K562 (cell line): Measurements from ENCODE around the gene ATP6V1G1. TPM values are rescaled to one million over a fixed set of nuclear protein-coding genes. Genes with fewer than 3 reads are reported as not detected.

ENCODE experiments used
- ATAC-seq: fragments of 200-7000 bp; cut with Tn5 transposase; 3 replicates; pipeline ENCODE4 v1.9.1; 2020; ENCODE audit warnings: moderate library complexity
- BruUV-seq: library from RNA; stranded (reverse); fragments of 400-500 nt; replicated peaks from 2 replicates; lab custom pipeline; 2021; lab: Mats Ljungman, UMichigan
- CTCF ChIA-PET: fragments of 300-600 bp; formaldehyde crosslinking; extraction: SDS; loops from one replicate; lab custom pipeline; 2021; ENCODE audit warnings: low intra/inter-chr PET ratio; lab: Yijun Ruan, JAX
- POLR2A ChIA-PET: fragments of 300-600, 350-650 bp; sonication (Branson Sonifier 250); formaldehyde crosslinking; extraction: SDS; loops from one replicate; lab custom pipeline; 2021; ENCODE audit warnings: antibody characterized with exemption, inconsistent platforms; lab: Yijun Ruan, JAX
- DNase-seq, 4 experiments: peaks; one replicate each; pipeline versions ENCODE4 v3.0.0 to v3.0.0-alpha.2; 2011 to 2018; ENCODE audit warnings: low spot score in 3 of 4, mixed read lengths in 3 of 4; ENCODE audit errors: extremely low read depth in 1 of 4
- FAIRE-seq: peaks from 2 replicates; lab custom pipeline; 2011; peaks lifted over from hg19 to GRCh38; lab: Jason Lieb, UNC
- H2AFZ ChIP-seq: 2 replicates; pipeline ENCODE4 v1.6.0; 2011; ENCODE audit warnings: low read depth, low read length, control low read depth, inconsistent platforms
- H3K27ac ChIP-seq: fragments of 200-600 bp; 3 replicates; pipeline ENCODE4 v1.8.0; 2011; ENCODE audit warnings: low read depth, mild to moderate bottlenecking, control low read depth, inconsistent platforms, low read length, moderate library complexity, mixed read lengths; ENCODE audit errors: extremely low read depth
- H3K27me3 ChIP-seq, 2 experiments: fragments of 300-600 bp in 1 of 2; 2 replicates in 1 of 2; 3 replicates in 1 of 2; pipeline versions ENCODE4 v1.6.0 to v1.8.0; 2011; ENCODE audit warnings: inconsistent platforms in 2 of 2, low read length in 2 of 2, mild to moderate bottlenecking in 1 of 2, mixed read lengths in 1 of 2, moderate library complexity in 1 of 2; ENCODE audit not compliant: control insufficient read depth in 2 of 2, insufficient read depth in 2 of 2
- H3K36me3 ChIP-seq: fragments of 300-600 bp; 3 replicates; pipeline ENCODE4 v1.8.0; 2011; ENCODE audit warnings: mild to moderate bottlenecking, low read length, inconsistent platforms; ENCODE audit not compliant: control insufficient read depth, insufficient read depth
- H3K4me1 ChIP-seq, 2 experiments: fragments of 200-600 bp in 1 of 2; replicated peaks in 1 of 2; 2 replicates in 1 of 2; 3 replicates in 1 of 2; pipeline versions ENCODE4 v1.5.1 to v1.8.0; 2011; ENCODE audit warnings: inconsistent platforms in 2 of 2, low read length in 2 of 2, mild to moderate bottlenecking in 1 of 2, mixed read lengths in 1 of 2, moderate library complexity in 1 of 2; ENCODE audit not compliant: control insufficient read depth in 2 of 2, insufficient read depth in 2 of 2
- H3K4me2 ChIP-seq: 2 replicates; pipeline ENCODE4 v1.6.1; 2011; ENCODE audit warnings: low read length, control low read depth, inconsistent platforms, mixed read lengths; ENCODE audit not compliant: insufficient read depth
- H3K4me3 ChIP-seq: fragments of 200-600 bp; sonication (generic), shearing (Covaris generic); 2 replicates; pipeline ENCODE4 v1.5.1; 2016; ENCODE audit warnings: control low read depth, inconsistent platforms
- H3K79me2 ChIP-seq: fragments of 200-600 bp; 3 replicates; pipeline ENCODE4 v1.8.0; 2011; ENCODE audit warnings: low read length, inconsistent platforms; ENCODE audit not compliant: control insufficient read depth, insufficient read depth
- H3K9ac ChIP-seq, 2 experiments: 2 replicates each; pipeline versions ENCODE4 v1.6.0 to v1.6.1; 2011; ENCODE audit warnings: low read depth in 2 of 2, low read length in 2 of 2, control low read depth in 1 of 2, inconsistent platforms in 1 of 2, mild to moderate bottlenecking in 1 of 2, mixed read lengths in 1 of 2; ENCODE audit not compliant: insufficient read depth in 1 of 2
- H3K9me1 ChIP-seq: one replicate; pipeline ENCODE4 v1.6.0; 2011; ENCODE audit warnings: inconsistent platforms, mild to moderate bottlenecking, low read length, moderate library complexity; ENCODE audit not compliant: control insufficient read depth, insufficient read depth
- H3K9me3 ChIP-seq: replicated peaks from 2 replicates; pipeline ENCODE4 v1.5.1; 2011; ENCODE audit warnings: low read depth, low read length, inconsistent platforms; ENCODE audit not compliant: control insufficient read depth, insufficient read depth
- H4K20me1 ChIP-seq: replicated peaks from 2 replicates; pipeline ENCODE4 v1.6.1; 2011; ENCODE audit warnings: low read length, inconsistent platforms, mixed read lengths; ENCODE audit not compliant: control insufficient read depth, insufficient read depth
- CAMTA2 ChIP-seq: fragments of 250-450 bp; sonication (Bioruptor Pico); conservative IDR thresholded peaks from 2 replicates; pipeline ENCODE4 v1.5.1; 2022
- CTBP1 ChIP-seq: fragments of 450-650 bp; IDR thresholded peaks from 2 replicates; pipeline ENCODE4 v1.6.1; 2016; ENCODE audit warnings: borderline replicate concordance
- EWSR1 ChIP-seq: fragments of 450-650 bp; IDR thresholded peaks from 2 replicates; pipeline ENCODE4 v1.6.1; 2018; ENCODE audit warnings: borderline replicate concordance, mild to moderate bottlenecking, low read depth, moderate library complexity; ENCODE audit not compliant: partially characterized antibody
- HDGF ChIP-seq: fragments of 450-650 bp; IDR thresholded peaks from 2 replicates; pipeline ENCODE4 v1.6.1; 2016
- HMG20B ChIP-seq: fragments of 250-450 bp; sonication (Bioruptor Pico); IDR thresholded peaks from 2 replicates; pipeline ENCODE4 v1.5.0; 2021; ENCODE audit warnings: mild to moderate bottlenecking
- IFI16 ChIP-seq: fragments of 250-450 bp; sonication (Bioruptor Pico); IDR thresholded peaks from 2 replicates; pipeline ENCODE4 v2.1.2; 2022; ENCODE audit warnings: mild to moderate bottlenecking, inconsistent platforms
- JUNB ChIP-seq: fragments of 450-650 bp; formaldehyde crosslinking; conservative IDR thresholded peaks from 2 replicates; pipeline ENCODE4 v1.4.0; 2020; ENCODE audit warnings: mild to moderate bottlenecking
- MXD1 ChIP-seq: fragments of 250-450 bp; sonication (Bioruptor Pico); IDR thresholded peaks from 2 replicates; pipeline ENCODE4 v1.8.0; 2021; ENCODE audit warnings: borderline replicate concordance, mild to moderate bottlenecking, moderate library complexity; ENCODE audit not compliant: poor library complexity, severe bottlenecking
- POLR2B ChIP-seq: fragments of 450-650 bp; IDR thresholded peaks from 2 replicates; pipeline ENCODE4 v1.6.1; 2018; ENCODE audit warnings: low read depth; ENCODE audit not compliant: partially characterized antibody
- SIRT6 ChIP-seq: IDR thresholded peaks from one replicate; pipeline ENCODE4 v1.6.1; 2012; ENCODE audit warnings: low read depth, mild to moderate bottlenecking, control low read depth, inconsistent platforms, low read length, moderate library complexity
- SP2 ChIP-seq: IDR thresholded peaks from 2 replicates; pipeline ENCODE4 v1.6.1; 2011; ENCODE audit warnings: mild to moderate bottlenecking, low read depth, low read length, moderate library complexity; ENCODE audit not compliant: poor library complexity, severe bottlenecking; ENCODE audit errors: extremely low read depth
- ZNF274 ChIP-seq: IDR thresholded peaks from 2 replicates; pipeline ENCODE4 v1.6.1; 2011; ENCODE audit warnings: low read depth, mild to moderate bottlenecking, low read length, moderate library complexity, borderline replicate concordance
- WGBS: fragments of 100-300 bp; shearing (Covaris generic); methylation state at CpG from one replicate; pipeline ENCODE4 v1.1.6; 2016; ENCODE audit warnings: low coverage, mixed read lengths; ENCODE audit not compliant: insufficient coverage; ENCODE audit errors: missing lambda C conversion rate; 5-methylcytosine and 5-hydroxymethylcytosine counted together
- in situ Hi-C: fragments of 300-500 bp; cut with MboI; formaldehyde crosslinking; loops from 4 replicates; pipeline ENCODE4 v1.15.0; 2018; ENCODE audit warnings: inconsistent platforms, mixed read lengths
- intact Hi-C: fragments of 100-400 bp; cut with micrococcal nuclease; formaldehyde crosslinking; loops from 2 replicates; pipeline ENCODE4 v1.14.2; 2022
- polyA plus RNA-seq, 8 experiments: library from polyadenylated mRNA; depleted of rRNA in 4 of 8; stranded (reverse) in 5 of 8; unstranded in 3 of 8; fragments of >200 nt; fragmentation: Nextera tagmentation in 2 of 8; fragmentation: Illumina TruSeq in 1 of 8; extraction: Ambion mirVana in 2 of 8; extraction: Trizol in 1 of 8; gene quantifications; 2 replicates each; pipeline versions ENCODE4 v1.2.1 to v1.2.3, GENCODE V29; 2011 to 2014; ENCODE audit warnings: inconsistent platforms in 1 of 8, missing spikeins in 1 of 8
- total RNA-seq, 7 experiments: library from RNA; depleted of rRNA in 6 of 7; stranded (reverse); fragments of >200 nt in 6 of 7; fragmentation: Illumina TruSeq in 2 of 7; extraction: Trizol in 2 of 7; gene quantifications; 2 replicates each; pipeline versions ENCODE4 v1.2.1 to v1.2.3, GENCODE V29; 2011 to 2021; ENCODE audit warnings: low replicate concordance in 1 of 7
- TF ChIP-seq, protein P1 (sequence below), 2 experiments: fragments of 450-650 bp; IDR thresholded peaks; 2 replicates each; pipeline ENCODE4 v1.6.1; 2018; ENCODE audit warnings: mild to moderate bottlenecking in 2 of 2, low read depth in 1 of 2; ENCODE audit not compliant: partially characterized antibody in 2 of 2

ATP6V1G1 gene
- total and polyA plus RNA-seq, 9 of the 15 experiments (the other 6 are each of a cell fraction or from before 2014, with no cell fraction given) = 88.4 to 492 (median 193) TPM

GRCh38 chr9:114551750-114552685 is 35.6 kb upstream of the ATP6V1G1 start:
- POLR2A ChIA-PET = interaction anchor here (0.7 to 1.3 kb wide), 4 partner anchors 10 to 60 kb away, joined by 3 to 7 read pairs (median 4); partner anchors contain the start of gene ATP6V1G1
- no peaks in the 10 kb centered on the region for H3K79me2 ChIP-seq
- no peaks in the 10 kb centered on the region for H4K20me1 ChIP-seq
- H2AFZ ChIP-seq = no peak overlapping the region; the same call in 1 of the 2 replicates
- CTCF ChIA-PET = no interaction called here
- 12% methylated on average over 6 of the region's 6 CpGs for WGBS
- BruUV-seq = no TSS peak
- no peaks in the 10 kb centered on the region for H3K9me1 ChIP-seq
- intact Hi-C loops (no loop called here), in situ Hi-C loops (no loop called here)
- peak overlapping the region; percentile 54; the same call in 1 of the 2 replicates for H3K4me2 ChIP-seq
- H3K27ac ChIP-seq = peak overlapping the region; percentile 8; the same call in 1 of the 3 replicates
- ATAC-seq = peak; percentile 99
- no peak overlapping the region for H3K4me3 ChIP-seq
- peaks cover 0 to 11% of the 10 kb centered on the region in 2 experiments; a peak in 2 of 5 replicates for H3K4me1 ChIP-seq
- DNase-seq = peak; percentile 69 to 85 (median 78)
- FAIRE-seq = peak; percentile 98
- H3K9me3 ChIP-seq = no peaks in the 10 kb centered on the region; the same call in 1 of the 2 replicates
- peaks cover 11 to 23% of the 10 kb centered on the region in 2 experiments; a peak in 4 of 5 replicates for H3K27me3 ChIP-seq
- no peaks in the 10 kb centered on the region for H3K36me3 ChIP-seq
- no peak overlapping the region for H3K9ac ChIP-seq
- TF ChIP-seq ZNF274 (no peak), HDGF (no peak), CTBP1 (peak; percentile 68; the same call in 1 of the 2 replicates), SP2 (no peak), IFI16 (CRISPR knock-in tag) (no peak), JUNB (peak; percentile 96), POLR2B (no peak), CAMTA2 (CRISPR knock-in tag) (no peak), HMG20B (no peak), MXD1 (no peak), EWSR1 (no peak), SIRT6 (no peak)
- TF ChIP-seq, protein P1, sequence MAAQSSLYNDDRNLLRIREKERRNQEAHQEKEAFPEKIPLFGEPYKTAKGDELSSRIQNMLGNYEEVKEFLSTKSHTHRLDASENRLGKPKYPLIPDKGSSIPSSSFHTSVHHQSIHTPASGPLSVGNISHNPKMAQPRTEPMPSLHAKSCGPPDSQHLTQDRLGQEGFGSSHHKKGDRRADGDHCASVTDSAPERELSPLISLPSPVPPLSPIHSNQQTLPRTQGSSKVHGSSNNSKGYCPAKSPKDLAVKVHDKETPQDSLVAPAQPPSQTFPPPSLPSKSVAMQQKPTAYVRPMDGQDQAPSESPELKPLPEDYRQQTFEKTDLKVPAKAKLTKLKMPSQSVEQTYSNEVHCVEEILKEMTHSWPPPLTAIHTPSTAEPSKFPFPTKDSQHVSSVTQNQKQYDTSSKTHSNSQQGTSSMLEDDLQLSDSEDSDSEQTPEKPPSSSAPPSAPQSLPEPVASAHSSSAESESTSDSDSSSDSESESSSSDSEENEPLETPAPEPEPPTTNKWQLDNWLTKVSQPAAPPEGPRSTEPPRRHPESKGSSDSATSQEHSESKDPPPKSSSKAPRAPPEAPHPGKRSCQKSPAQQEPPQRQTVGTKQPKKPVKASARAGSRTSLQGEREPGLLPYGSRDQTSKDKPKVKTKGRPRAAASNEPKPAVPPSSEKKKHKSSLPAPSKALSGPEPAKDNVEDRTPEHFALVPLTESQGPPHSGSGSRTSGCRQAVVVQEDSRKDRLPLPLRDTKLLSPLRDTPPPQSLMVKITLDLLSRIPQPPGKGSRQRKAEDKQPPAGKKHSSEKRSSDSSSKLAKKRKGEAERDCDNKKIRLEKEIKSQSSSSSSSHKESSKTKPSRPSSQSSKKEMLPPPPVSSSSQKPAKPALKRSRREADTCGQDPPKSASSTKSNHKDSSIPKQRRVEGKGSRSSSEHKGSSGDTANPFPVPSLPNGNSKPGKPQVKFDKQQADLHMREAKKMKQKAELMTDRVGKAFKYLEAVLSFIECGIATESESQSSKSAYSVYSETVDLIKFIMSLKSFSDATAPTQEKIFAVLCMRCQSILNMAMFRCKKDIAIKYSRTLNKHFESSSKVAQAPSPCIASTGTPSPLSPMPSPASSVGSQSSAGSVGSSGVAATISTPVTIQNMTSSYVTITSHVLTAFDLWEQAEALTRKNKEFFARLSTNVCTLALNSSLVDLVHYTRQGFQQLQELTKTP (IDR thresholded peaks at IDR 0.05; ENCODE audit: low read depth in 1 of 2, partially characterized antibody in 2 of 2) = peak in 1 of 2 experiments; percentile 58
